Astrocyte (in vitro differentiated cells and primary cell): ENCODE results near the gene COMT. TPM values are rescaled to one million over a fixed set of nuclear protein-coding genes. Genes with fewer than 3 reads are reported as not detected.

Source experiments
- DNase-seq: peaks from one replicate; pipeline ENCODE4 v3.0.0-alpha.2; 2010; ENCODE audit warnings: low read depth
- FAIRE-seq: peaks from 2 replicates; lab custom pipeline; 2011; peaks lifted over from hg19 to GRCh38; lab: Jason Lieb, UNC
- H2AFZ ChIP-seq: 2 replicates; pipeline ENCODE4 v1.6.0; 2012; ENCODE audit warnings: low read depth, low read length, inconsistent platforms
- H3K27ac ChIP-seq: 2 replicates; pipeline ENCODE4 v1.5.1; 2011; ENCODE audit warnings: low read depth, low read length, inconsistent platforms
- H3K27me3 ChIP-seq: 2 replicates; pipeline ENCODE4 v1.6.0; 2011; ENCODE audit warnings: low read length, inconsistent platforms; ENCODE audit not compliant: insufficient read depth
- H3K36me3 ChIP-seq: 2 replicates; pipeline ENCODE4 v1.5.1; 2011; ENCODE audit warnings: low read length, inconsistent platforms; ENCODE audit not compliant: insufficient read depth
- H3K4me1 ChIP-seq: 2 replicates; pipeline ENCODE4 v1.5.1; 2011; ENCODE audit warnings: low read length, inconsistent platforms; ENCODE audit not compliant: insufficient read depth
- H3K4me2 ChIP-seq: 2 replicates; pipeline ENCODE4 v1.6.0; 2012; ENCODE audit warnings: low read length, inconsistent platforms
- H3K4me3 ChIP-seq: 2 replicates; pipeline ENCODE4 v1.5.1; 2011; ENCODE audit warnings: low read depth, mild to moderate bottlenecking, low read length, inconsistent platforms; ENCODE audit not compliant: insufficient read depth
- H3K79me2 ChIP-seq: 2 replicates; pipeline ENCODE4 v1.6.0; 2012; ENCODE audit warnings: mild to moderate bottlenecking, low read length, inconsistent platforms; ENCODE audit not compliant: insufficient read depth
- H3K9ac ChIP-seq: 2 replicates; pipeline ENCODE4 v1.6.0; 2012; ENCODE audit warnings: mild to moderate bottlenecking, low read length, inconsistent platforms
- H3K9me3 ChIP-seq: 2 replicates; pipeline ENCODE4 v1.5.1; 2012; ENCODE audit warnings: low read depth, mild to moderate bottlenecking, low read length, inconsistent platforms; ENCODE audit not compliant: insufficient read depth
- H4K20me1 ChIP-seq: 2 replicates; pipeline ENCODE4 v1.6.0; 2012; ENCODE audit warnings: low read length, inconsistent platforms; ENCODE audit not compliant: insufficient read depth
- H3K27ac Mint-ChIP-seq: one replicate; pipeline ENCODE4 v1.8.0; 2021; ENCODE audit warnings: mild to moderate bottlenecking, mixed read lengths; ENCODE audit not compliant: unreplicated experiment
- H3K27me3 Mint-ChIP-seq: one replicate; pipeline ENCODE4 v1.8.0; 2021; ENCODE audit warnings: low read depth, mixed read lengths; ENCODE audit not compliant: unreplicated experiment
- H3K36me3 Mint-ChIP-seq: one replicate; pipeline ENCODE4 v1.8.0; 2021; ENCODE audit warnings: low read depth, mixed read lengths; ENCODE audit not compliant: unreplicated experiment
- H3K4me1 Mint-ChIP-seq: one replicate; pipeline ENCODE4 v1.8.0; 2021; ENCODE audit warnings: low read depth, mixed read lengths; ENCODE audit not compliant: unreplicated experiment
- H3K4me3 Mint-ChIP-seq: one replicate; pipeline ENCODE4 v1.8.0; 2021; ENCODE audit warnings: mild to moderate bottlenecking, moderate library complexity, mixed read lengths; ENCODE audit not compliant: unreplicated experiment
- H3K9me3 Mint-ChIP-seq: one replicate; pipeline ENCODE4 v1.8.0; 2021; ENCODE audit warnings: mild to moderate bottlenecking, mixed read lengths; ENCODE audit not compliant: unreplicated experiment
- CTCF ChIP-seq: IDR thresholded peaks from 2 replicates; pipeline ENCODE4 v1.5.1; 2011; ENCODE audit warnings: low read depth, mild to moderate bottlenecking, inconsistent platforms, low read length, moderate library complexity; ENCODE audit not compliant: insufficient read depth
- EZH2 ChIP-seq: IDR thresholded peaks from 2 replicates; pipeline ENCODE4 v1.6.1; 2012; ENCODE audit warnings: mild to moderate bottlenecking, low read length, inconsistent platforms; ENCODE audit not compliant: insufficient read depth
- total RNA-seq: library from RNA; stranded (reverse); gene quantifications from 2 replicates; pipeline ENCODE4 v1.2.1, GENCODE V29; 2021

The COMT gene
- total RNA-seq, 1 donor from 2014 or later = 116 TPM

- H3K27ac ChIP-seq = no peak overlapping the region
- H3K36me3 ChIP-seq = peaks cover 6% of the 10 kb centered on the region
- Mint-ChIP-seq H3K36me3 (peaks cover 16% of the 10 kb centered on the region), H3K4me3 (no peak overlapping the region), H3K27me3 (peaks cover 3% of the 10 kb centered on the region), H3K4me1 (no peaks in the 10 kb centered on the region), H3K27ac (no peak overlapping the region), H3K9me3 (peaks cover 3% of the 10 kb centered on the region)
- no peak overlapping the region for H2AFZ ChIP-seq
- H3K9ac ChIP-seq = peak overlapping the region; percentile 53
- H4K20me1 ChIP-seq = peaks cover 6% of the 10 kb centered on the region
- H3K4me2 ChIP-seq = no peak overlapping the region
- no peak overlapping the region for H3K4me3 ChIP-seq
- H3K79me2 ChIP-seq = no peaks in the 10 kb centered on the region
- H3K4me1 ChIP-seq = no peaks in the 10 kb centered on the region
- H3K9me3 ChIP-seq = no peaks in the 10 kb centered on the region
- DNase-seq (peak; percentile 39), FAIRE-seq (peak; percentile 67)
- no peaks in the 10 kb centered on the region for H3K27me3 ChIP-seq
- no peak for TF ChIP-seq EZH2
- peak; percentile 91 for TF ChIP-seq CTCF
These were observed 32.0 kb upstream of the COMT start for GRCh38 chr22:19909350-19910179.

GRCh38 chr22:19910180-19910744, 31.3 kb upstream of the COMT start:
- no peak overlapping the region for H3K4me3 Mint-ChIP-seq
- H3K4me1 Mint-ChIP-seq = no peaks in the 10 kb centered on the region
- peaks cover 22% of the 10 kb centered on the region for H3K36me3 Mint-ChIP-seq
- TF ChIP-seq CTCF (no peak), EZH2 (no peak)
- Histone ChIP-seq H2AFZ (no peak overlapping the region), H3K4me1 (no peaks in the 10 kb centered on the region), H4K20me1 (peaks cover 6% of the 10 kb centered on the region), H3K4me3 (no peak overlapping the region), H3K27ac (no peak overlapping the region), H3K9me3 (no peaks in the 10 kb centered on the region), H3K36me3 (peaks cover 6% of the 10 kb centered on the region), H3K27me3 (no peaks in the 10 kb centered on the region), H3K9ac (no peak overlapping the region), H3K4me2 (no peak overlapping the region), H3K79me2 (no peaks in the 10 kb centered on the region)
- FAIRE-seq = peak; percentile 32
- H3K27ac Mint-ChIP-seq = no peak overlapping the region
- H3K27me3 Mint-ChIP-seq = peaks cover 3% of the 10 kb centered on the region
- H3K9me3 Mint-ChIP-seq = peaks cover 6% of the 10 kb centered on the region
- no peak for DNase-seq
